ENCODE data around the gene RAMACL. TPM values are rescaled to one million over a fixed set of nuclear protein-coding genes. Genes with fewer than 3 reads are reported as not detected.

The RAMACL gene
- total and polyA plus RNA-seq, 2 donors = 0.28 to 0.30 TPM

GRCh38 chr6:166601956-166602355 is 15.5 kb upstream of the RAMACL start:
- H3K27ac ChIP-seq (ENCODE audit: low read depth in 1 of 2, low read length in 1 of 2) = no peak overlapping the region
- no peaks in the 10 kb centered on the region for H3K9me3 ChIP-seq (ENCODE audit: control insufficient read depth in 2 of 2, insufficient read depth in 1 of 2, low read length in 1 of 2)
- H3K4me1 ChIP-seq (ENCODE audit: control insufficient read depth in 2 of 2, insufficient read depth in 2 of 2, low read length in 2 of 2) = no peaks in the 10 kb centered on the region
- DNase-seq (ENCODE audit: low read depth in 6 of 9, low spot score in 9 of 9) = no peak
- H3K36me3 ChIP-seq (ENCODE audit: control insufficient read depth in 2 of 2, insufficient read depth in 2 of 2, low read length in 1 of 2) = no peaks in the 10 kb centered on the region
- H3K27me3 ChIP-seq (ENCODE audit: control insufficient read depth in 2 of 2, insufficient read depth in 1 of 2, low read length in 1 of 2) = no peaks in the 10 kb centered on the region
- H3K4me3 ChIP-seq (ENCODE audit: low read length in 2 of 2) = no peak overlapping the region
- WGBS = 99% methylated on average over 10 of the region's 10 CpGs

- H3K27ac ChIP-seq (ENCODE audit: low read depth in 1 of 2, low read length in 1 of 2) = no peak overlapping the region
- H3K27me3 ChIP-seq (ENCODE audit: control insufficient read depth in 2 of 2, insufficient read depth in 1 of 2, low read length in 1 of 2) = no peaks in the 10 kb centered on the region
- DNase-seq (ENCODE audit: low read depth in 6 of 9, low spot score in 9 of 9) = no peak
- no peaks in the 10 kb centered on the region for H3K4me1 ChIP-seq (ENCODE audit: control insufficient read depth in 2 of 2, insufficient read depth in 2 of 2, low read length in 2 of 2)
- H3K4me3 ChIP-seq (ENCODE audit: low read length in 2 of 2) = no peak overlapping the region
- WGBS = 58% methylated on average over 2 of the region's 2 CpGs
- H3K9me3 ChIP-seq (ENCODE audit: control insufficient read depth in 2 of 2, insufficient read depth in 1 of 2, low read length in 1 of 2) = no peaks in the 10 kb centered on the region
- no peaks in the 10 kb centered on the region for H3K36me3 ChIP-seq (ENCODE audit: control insufficient read depth in 2 of 2, insufficient read depth in 2 of 2, low read length in 1 of 2)
These were observed 14.5 kb upstream of the RAMACL start for GRCh38 chr6:166600931-166601330.

DNA sequence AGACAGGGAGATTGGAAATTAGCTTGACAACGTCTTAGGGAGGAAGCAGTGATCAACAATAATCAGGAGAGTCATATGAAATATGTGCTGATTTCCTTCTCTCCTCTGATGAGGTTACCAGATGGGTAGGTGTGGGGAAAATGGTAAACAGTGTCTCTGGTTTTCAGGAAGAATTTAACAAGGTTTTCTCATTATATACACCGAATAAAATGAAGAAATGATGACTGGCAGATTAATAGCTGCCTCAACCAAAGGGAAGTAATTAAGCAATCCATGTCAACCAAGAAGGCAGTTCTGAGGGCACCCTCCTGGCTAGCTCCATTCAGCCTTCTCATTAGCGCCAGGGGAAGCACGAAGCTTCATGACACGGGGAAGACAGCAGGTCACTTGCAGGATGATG is 12.7 kb upstream of the RAMACL start:
- Histone ChIP-seq H3K36me3 (ENCODE audit: control insufficient read depth in 2 of 2, insufficient read depth in 2 of 2, low read length in 1 of 2) (no peaks in the 10 kb centered on the region), H3K27ac (ENCODE audit: low read depth in 1 of 2, low read length in 1 of 2) (no peak overlapping the region), H3K9me3 (ENCODE audit: control insufficient read depth in 2 of 2, insufficient read depth in 1 of 2, low read length in 1 of 2) (no peaks in the 10 kb centered on the region), H3K4me3 (ENCODE audit: low read length in 2 of 2) (no peak overlapping the region), H3K27me3 (ENCODE audit: control insufficient read depth in 2 of 2, insufficient read depth in 1 of 2, low read length in 1 of 2) (no peaks in the 10 kb centered on the region), H3K4me1 (ENCODE audit: control insufficient read depth in 2 of 2, insufficient read depth in 2 of 2, low read length in 2 of 2) (no peaks in the 10 kb centered on the region)
- WGBS = 70% methylated on average over 5 of the region's 5 CpGs
- DNase-seq (ENCODE audit: low read depth in 6 of 9, low spot score in 9 of 9) = no peak

- DNase-seq (ENCODE audit: low read depth in 6 of 9, low spot score in 9 of 9) = no peak
- 95% methylated on average over 11 of the region's 11 CpGs for WGBS
- H3K27ac ChIP-seq (ENCODE audit: low read depth in 1 of 2, low read length in 1 of 2) = no peak overlapping the region
- no peak overlapping the region for H3K4me3 ChIP-seq (ENCODE audit: low read length in 2 of 2)
- no peaks in the 10 kb centered on the region for H3K4me1 ChIP-seq (ENCODE audit: control insufficient read depth in 2 of 2, insufficient read depth in 2 of 2, low read length in 2 of 2)
- no peaks in the 10 kb centered on the region for H3K27me3 ChIP-seq (ENCODE audit: control insufficient read depth in 2 of 2, insufficient read depth in 1 of 2, low read length in 1 of 2)
- no peaks in the 10 kb centered on the region for H3K36me3 ChIP-seq (ENCODE audit: control insufficient read depth in 2 of 2, insufficient read depth in 2 of 2, low read length in 1 of 2)
- no peaks in the 10 kb centered on the region for H3K9me3 ChIP-seq (ENCODE audit: control insufficient read depth in 2 of 2, insufficient read depth in 1 of 2, low read length in 1 of 2)
These were observed 12.1 kb upstream of the RAMACL start for GRCh38 chr6:166598441-166599138.

- Histone ChIP-seq H3K4me3 (ENCODE audit: low read length in 2 of 2) (no peak overlapping the region), H3K27me3 (ENCODE audit: control insufficient read depth in 2 of 2, insufficient read depth in 1 of 2, low read length in 1 of 2) (no peaks in the 10 kb centered on the region), H3K4me1 (ENCODE audit: control insufficient read depth in 2 of 2, insufficient read depth in 2 of 2, low read length in 2 of 2) (no peaks in the 10 kb centered on the region), H3K9me3 (ENCODE audit: control insufficient read depth in 2 of 2, insufficient read depth in 1 of 2, low read length in 1 of 2) (no peaks in the 10 kb centered on the region), H3K27ac (ENCODE audit: low read depth in 1 of 2, low read length in 1 of 2) (no peak overlapping the region), H3K36me3 (ENCODE audit: control insufficient read depth in 2 of 2, insufficient read depth in 2 of 2, low read length in 1 of 2) (no peaks in the 10 kb centered on the region)
- no peak for DNase-seq (ENCODE audit: low read depth in 6 of 9, low spot score in 9 of 9)
- WGBS = 86% methylated on average over 10 of the region's 10 CpGs
These were observed 11.4 kb upstream of the RAMACL start for GRCh38 chr6:166597711-166598440.

- Histone ChIP-seq H3K4me3 (ENCODE audit: low read length in 2 of 2) (no peak overlapping the region), H3K9me3 (ENCODE audit: control insufficient read depth in 2 of 2, insufficient read depth in 1 of 2, low read length in 1 of 2) (no peaks in the 10 kb centered on the region), H3K4me1 (ENCODE audit: control insufficient read depth in 2 of 2, insufficient read depth in 2 of 2, low read length in 2 of 2) (no peaks in the 10 kb centered on the region), H3K36me3 (ENCODE audit: control insufficient read depth in 2 of 2, insufficient read depth in 2 of 2, low read length in 1 of 2) (no peaks in the 10 kb centered on the region), H3K27ac (ENCODE audit: low read depth in 1 of 2, low read length in 1 of 2) (no peak overlapping the region), H3K27me3 (ENCODE audit: control insufficient read depth in 2 of 2, insufficient read depth in 1 of 2, low read length in 1 of 2) (no peaks in the 10 kb centered on the region)
- WGBS = 96% methylated on average over 15 of the region's 15 CpGs
- DNase-seq (ENCODE audit: low read depth in 6 of 9, low spot score in 9 of 9) = no peak
These were observed 10.5 kb upstream of the RAMACL start for GRCh38 chr6:166596776-166597507.

DNA sequence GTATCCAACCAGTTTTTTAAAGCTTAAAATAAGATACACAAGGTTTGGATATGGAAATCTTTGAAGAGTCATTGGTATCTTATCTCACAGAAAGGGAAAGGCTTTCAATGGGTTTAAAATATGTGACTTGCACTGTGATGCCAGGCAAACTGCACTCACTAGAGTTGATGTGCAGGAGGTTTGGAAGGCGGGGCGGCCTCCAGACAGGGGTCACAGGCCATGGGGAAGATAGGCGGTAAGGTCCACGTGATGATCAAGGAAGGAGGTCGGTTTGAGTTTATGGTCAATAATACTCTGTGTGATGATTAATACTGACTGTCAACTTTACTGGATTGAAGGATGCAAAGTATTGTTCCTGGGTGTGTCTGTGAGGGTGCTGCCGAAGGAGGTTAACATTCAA is 9.5 kb upstream of the RAMACL start:
- Histone ChIP-seq H3K4me3 (ENCODE audit: low read length in 2 of 2) (no peak overlapping the region), H3K27me3 (ENCODE audit: control insufficient read depth in 2 of 2, insufficient read depth in 1 of 2, low read length in 1 of 2) (no peaks in the 10 kb centered on the region), H3K36me3 (ENCODE audit: control insufficient read depth in 2 of 2, insufficient read depth in 2 of 2, low read length in 1 of 2) (no peaks in the 10 kb centered on the region), H3K27ac (ENCODE audit: low read depth in 1 of 2, low read length in 1 of 2) (no peak overlapping the region), H3K9me3 (ENCODE audit: control insufficient read depth in 2 of 2, insufficient read depth in 1 of 2, low read length in 1 of 2) (no peaks in the 10 kb centered on the region), H3K4me1 (ENCODE audit: control insufficient read depth in 2 of 2, insufficient read depth in 2 of 2, low read length in 2 of 2) (no peaks in the 10 kb centered on the region)
- 97% methylated on average over 6 of the region's 6 CpGs for WGBS
- DNase-seq (ENCODE audit: low read depth in 6 of 9, low spot score in 9 of 9) = no peak

- H3K27me3 ChIP-seq (ENCODE audit: control insufficient read depth in 2 of 2, insufficient read depth in 1 of 2, low read length in 1 of 2) = no peaks in the 10 kb centered on the region
- WGBS = 96% methylated on average over 13 of the region's 13 CpGs
- H3K4me1 ChIP-seq (ENCODE audit: control insufficient read depth in 2 of 2, insufficient read depth in 2 of 2, low read length in 2 of 2) = no peaks in the 10 kb centered on the region
- H3K36me3 ChIP-seq (ENCODE audit: control insufficient read depth in 2 of 2, insufficient read depth in 2 of 2, low read length in 1 of 2) = no peaks in the 10 kb centered on the region
- no peak overlapping the region for H3K27ac ChIP-seq (ENCODE audit: low read depth in 1 of 2, low read length in 1 of 2)
- no peak overlapping the region for H3K4me3 ChIP-seq (ENCODE audit: low read length in 2 of 2)
- no peaks in the 10 kb centered on the region for H3K9me3 ChIP-seq (ENCODE audit: control insufficient read depth in 2 of 2, insufficient read depth in 1 of 2, low read length in 1 of 2)
- DNase-seq (ENCODE audit: low read depth in 6 of 9, low spot score in 9 of 9) = no peak
These were observed 8.7 kb upstream of the RAMACL start for GRCh38 chr6:166595061-166595780.

Data from thymus (tissue), 11 donors.